IPS-20b (cell line): Measurements from ENCODE around the gene BCL7A.

Experiments
- H3K27ac ChIP-seq: one replicate; pipeline ENCODE4 v1.5.1; 2013; ENCODE audit warnings: low read length
- H3K27me3 ChIP-seq: 2 replicates; pipeline ENCODE4 v1.6.1; 2013; ENCODE audit warnings: mild to moderate bottlenecking, low read length, inconsistent platforms; ENCODE audit not compliant: insufficient read depth
- H3K36me3 ChIP-seq: 2 replicates; pipeline ENCODE4 v1.6.1; 2013; ENCODE audit warnings: low read depth, mild to moderate bottlenecking, inconsistent platforms, low read length, moderate library complexity; ENCODE audit not compliant: insufficient read depth
- H3K4me1 ChIP-seq: 2 replicates; pipeline ENCODE4 v1.6.1; 2013; ENCODE audit warnings: mild to moderate bottlenecking, control low read depth, inconsistent platforms, low read length, moderate library complexity; ENCODE audit not compliant: insufficient read depth
- H3K4me3 ChIP-seq: 2 replicates; pipeline ENCODE4 v1.5.1; 2013; ENCODE audit warnings: mild to moderate bottlenecking, low read length, inconsistent platforms
- H3K9ac ChIP-seq: 2 replicates; pipeline ENCODE4 v1.6.1; 2013; ENCODE audit warnings: low read depth, mild to moderate bottlenecking, inconsistent platforms, low read length, moderate library complexity
- H3K9me3 ChIP-seq: 2 replicates; pipeline ENCODE4 v1.6.1; 2013; ENCODE audit warnings: mild to moderate bottlenecking, low read depth, low read length, inconsistent platforms; ENCODE audit not compliant: insufficient read depth

BCL7A gene

DNA sequence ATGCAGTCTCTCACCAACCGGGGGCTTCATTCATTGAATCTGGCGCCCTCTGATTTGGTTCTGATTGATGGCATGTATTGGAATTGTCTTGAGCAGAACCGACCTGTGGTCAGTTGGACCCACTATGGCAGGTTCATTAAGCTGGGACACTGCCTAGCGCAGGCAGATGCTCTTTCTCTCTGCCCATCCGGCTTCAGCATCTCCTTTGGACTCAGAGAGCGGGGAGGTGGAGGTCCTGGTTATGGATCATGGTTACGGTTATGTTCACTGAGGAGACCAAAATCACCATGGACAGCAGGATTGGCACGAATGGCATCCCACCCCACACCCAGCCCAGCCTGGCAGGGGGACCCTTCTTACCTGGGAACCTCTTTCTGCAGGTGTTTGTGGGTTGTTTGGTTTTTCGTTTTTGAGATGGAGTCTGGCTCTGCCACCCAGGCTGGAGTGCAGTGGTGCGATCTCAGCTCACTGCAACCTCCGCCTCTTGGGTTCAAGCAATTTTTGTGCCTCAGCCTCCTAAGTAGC is 16.4 kb upstream of the BCL7A start:
- Histone ChIP-seq H3K9me3 (no peaks in the 10 kb centered on the region), H3K4me1 (no peaks in the 10 kb centered on the region), H3K27ac (no peak overlapping the region), H3K27me3 (no peaks in the 10 kb centered on the region), H3K4me3 (no peak overlapping the region), H3K36me3 (no peaks in the 10 kb centered on the region), H3K9ac (no peak overlapping the region)

DNA sequence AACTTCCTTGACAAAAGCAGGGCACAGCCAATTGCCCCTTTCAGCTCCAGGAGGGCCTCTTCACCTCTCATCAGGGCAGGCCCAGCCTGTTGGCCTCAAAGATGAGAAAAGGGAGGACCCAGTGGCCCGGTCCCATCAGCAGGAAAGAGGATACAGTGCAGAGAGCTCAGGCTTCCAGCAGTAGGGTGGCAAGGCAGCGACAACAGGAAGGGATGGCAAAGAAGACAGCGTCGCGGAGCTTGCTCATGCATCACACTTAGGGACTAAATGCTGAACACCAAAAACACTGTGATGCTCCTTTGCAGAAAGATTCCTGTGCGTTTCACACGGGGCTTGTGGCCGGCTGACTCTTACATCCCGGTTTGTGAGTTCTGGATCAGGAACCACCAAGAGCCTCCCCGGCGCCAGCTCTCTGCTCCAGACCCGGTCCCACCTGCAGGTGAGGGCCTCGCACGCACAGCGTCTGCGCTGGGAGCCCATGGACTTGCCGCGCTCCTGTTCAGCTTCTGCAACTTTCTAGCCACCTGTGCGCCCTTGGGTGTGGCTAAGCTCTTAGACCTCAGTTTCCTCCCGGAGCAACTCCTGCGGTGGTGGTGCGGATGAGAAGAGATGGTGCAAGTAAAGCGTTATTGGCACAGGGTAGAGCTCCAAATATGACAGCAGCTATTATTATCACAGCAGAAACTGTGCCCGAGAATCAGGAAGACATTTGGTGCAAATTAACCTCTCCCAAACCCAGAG is 15.3 kb upstream of the BCL7A start:
- Histone ChIP-seq H3K27me3 (no peaks in the 10 kb centered on the region), H3K27ac (no peak overlapping the region), H3K4me1 (no peaks in the 10 kb centered on the region), H3K4me3 (no peak overlapping the region), H3K9me3 (no peaks in the 10 kb centered on the region), H3K36me3 (no peaks in the 10 kb centered on the region), H3K9ac (no peak overlapping the region)

DNA sequence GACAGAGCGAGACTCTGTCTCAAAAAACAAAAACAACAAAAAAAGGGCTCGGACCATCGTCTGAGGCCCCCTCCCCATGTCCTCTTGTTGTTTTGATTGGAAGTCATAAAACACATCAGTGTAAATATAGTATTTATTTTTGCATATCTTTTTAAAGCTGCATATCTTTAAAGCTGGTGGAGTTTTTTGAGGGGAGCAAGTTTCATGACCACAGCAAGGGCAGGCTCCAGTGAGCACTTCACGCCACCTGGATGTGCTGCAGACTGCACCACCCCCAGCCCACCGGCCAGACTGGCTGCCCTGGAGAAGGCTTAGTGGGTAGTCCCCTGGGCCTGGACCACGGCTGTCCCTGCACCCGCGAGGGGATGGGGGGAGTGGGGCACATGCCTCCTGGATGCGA is 11.9 kb upstream of the BCL7A start:
- no peaks in the 10 kb centered on the region for H3K9me3 ChIP-seq
- H3K27ac ChIP-seq: no peak overlapping the region
- no peaks in the 10 kb centered on the region for H3K36me3 ChIP-seq
- H3K4me3 ChIP-seq: no peak overlapping the region
- H3K4me1 ChIP-seq: no peaks in the 10 kb centered on the region
- no peaks in the 10 kb centered on the region for H3K27me3 ChIP-seq
- no peak overlapping the region for H3K9ac ChIP-seq

DNA sequence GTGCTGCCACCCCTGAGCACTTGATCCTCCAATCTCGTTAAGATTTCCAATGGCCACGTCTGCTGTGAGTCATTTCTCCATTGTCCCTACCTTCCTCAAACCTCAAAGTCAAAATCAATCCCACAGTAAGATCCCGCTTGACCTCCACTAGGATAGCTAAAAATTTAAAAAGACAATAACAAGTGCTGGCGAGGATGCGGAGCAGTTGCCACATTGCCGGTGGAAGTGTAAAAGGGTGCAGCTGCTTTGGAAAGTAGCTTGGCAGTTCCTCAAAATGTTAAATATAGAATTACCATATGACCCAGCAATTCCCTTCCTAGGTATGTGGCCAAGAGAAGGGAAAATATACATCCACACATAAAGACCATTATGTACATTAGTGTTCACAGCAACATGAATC is 9.5 kb upstream of the BCL7A start:
- Histone ChIP-seq H3K36me3 (no peaks in the 10 kb centered on the region), H3K9ac (no peak overlapping the region), H3K27me3 (no peaks in the 10 kb centered on the region), H3K4me3 (no peak overlapping the region), H3K4me1 (no peaks in the 10 kb centered on the region), H3K27ac (no peak overlapping the region), H3K9me3 (no peaks in the 10 kb centered on the region)

DNA sequence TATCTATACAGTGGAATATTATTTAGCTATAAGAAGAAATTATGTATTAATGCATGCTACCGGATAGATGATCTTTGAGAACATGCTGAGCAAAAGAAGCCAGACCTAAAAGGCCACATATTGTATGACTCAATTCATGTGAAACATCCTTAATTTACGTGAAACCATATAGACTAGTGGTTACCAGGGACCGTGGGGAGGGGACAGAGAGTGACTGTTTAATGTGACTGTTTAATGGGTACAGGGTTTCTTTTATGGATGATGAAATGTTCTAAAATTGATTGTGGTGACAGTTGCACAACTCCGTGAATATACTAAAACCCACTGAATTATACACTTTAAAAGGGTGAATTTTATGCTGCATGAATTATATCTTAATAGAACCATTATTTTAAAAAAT is 8.5 kb upstream of the BCL7A start:
- H3K27me3 ChIP-seq: no peaks in the 10 kb centered on the region
- H3K4me1 ChIP-seq: no peaks in the 10 kb centered on the region
- no peak overlapping the region for H3K9ac ChIP-seq
- no peaks in the 10 kb centered on the region for H3K9me3 ChIP-seq
- no peak overlapping the region for H3K4me3 ChIP-seq
- no peak overlapping the region for H3K27ac ChIP-seq
- no peaks in the 10 kb centered on the region for H3K36me3 ChIP-seq

DNA sequence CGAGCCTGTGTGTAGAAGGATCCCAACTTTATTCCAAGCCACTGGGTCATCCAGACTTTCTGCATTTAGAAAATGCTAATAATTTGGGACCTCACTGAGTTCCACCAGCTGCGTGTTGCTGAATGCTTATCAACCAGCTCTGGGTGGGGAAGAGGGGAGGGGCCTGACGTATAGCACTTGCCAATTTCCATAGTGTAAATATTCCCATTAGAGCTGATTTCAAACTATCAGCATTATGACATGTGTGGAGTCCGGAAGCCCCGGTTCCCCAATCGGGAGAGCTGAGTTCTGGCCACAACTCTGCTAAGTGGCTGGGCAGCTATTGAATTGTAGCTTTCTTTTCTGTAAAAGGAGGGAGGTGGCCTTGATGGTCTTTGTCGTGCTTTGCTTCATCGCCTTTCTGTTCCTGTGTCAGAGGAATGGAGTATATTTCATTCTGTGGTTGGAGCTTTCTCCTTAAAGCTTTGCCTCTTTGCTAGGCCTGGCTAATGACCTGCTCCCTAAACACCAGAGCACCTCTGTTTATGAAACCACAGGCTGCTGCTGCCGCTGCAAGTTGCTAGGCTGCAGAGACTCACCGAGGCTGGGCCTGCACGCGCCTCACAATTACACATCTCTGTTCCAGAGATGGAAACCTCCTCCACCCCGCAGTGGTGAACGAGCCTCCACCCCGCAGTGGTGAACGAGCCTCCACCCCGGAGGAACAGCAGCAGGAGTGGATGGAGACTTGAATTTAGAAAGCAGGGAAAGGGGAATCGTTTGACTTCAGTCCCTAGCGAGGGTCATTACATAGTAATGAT is 7.7 kb upstream of the BCL7A start:
- H3K27ac ChIP-seq: no peak overlapping the region
- peaks cover 3% of the 10 kb centered on the region; the same call in 1 of the 2 replicates for H3K27me3 ChIP-seq
- no peaks in the 10 kb centered on the region for H3K9me3 ChIP-seq
- H3K36me3 ChIP-seq: no peaks in the 10 kb centered on the region
- no peak overlapping the region for H3K4me3 ChIP-seq
- H3K9ac ChIP-seq: no peak overlapping the region
- no peaks in the 10 kb centered on the region for H3K4me1 ChIP-seq

DNA sequence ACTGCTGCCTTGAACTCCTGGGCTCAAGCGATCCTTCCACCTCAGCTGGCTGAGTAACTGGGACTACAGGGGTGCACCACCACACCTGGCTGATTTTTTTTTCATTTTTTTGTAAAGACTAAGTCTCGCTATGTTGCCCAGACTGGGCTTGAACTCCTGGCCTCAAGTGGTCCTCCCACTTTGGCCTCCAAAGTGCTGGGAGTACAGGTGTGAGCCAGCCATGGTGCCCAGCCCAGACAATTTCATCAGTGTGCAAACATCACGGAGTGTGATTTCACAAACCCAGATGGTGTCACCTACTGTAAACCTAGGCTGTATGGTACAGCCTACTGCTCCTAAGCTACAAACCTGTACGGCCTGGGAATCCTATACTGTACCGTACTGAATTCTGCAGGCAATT is 6.9 kb upstream of the BCL7A start:
- Histone ChIP-seq H3K4me1 (no peaks in the 10 kb centered on the region), H3K4me3 (no peak overlapping the region), H3K9ac (no peak overlapping the region), H3K36me3 (no peaks in the 10 kb centered on the region), H3K9me3 (no peaks in the 10 kb centered on the region), H3K27ac (no peak overlapping the region), H3K27me3 (peaks cover 8% of the 10 kb centered on the region)

DNA sequence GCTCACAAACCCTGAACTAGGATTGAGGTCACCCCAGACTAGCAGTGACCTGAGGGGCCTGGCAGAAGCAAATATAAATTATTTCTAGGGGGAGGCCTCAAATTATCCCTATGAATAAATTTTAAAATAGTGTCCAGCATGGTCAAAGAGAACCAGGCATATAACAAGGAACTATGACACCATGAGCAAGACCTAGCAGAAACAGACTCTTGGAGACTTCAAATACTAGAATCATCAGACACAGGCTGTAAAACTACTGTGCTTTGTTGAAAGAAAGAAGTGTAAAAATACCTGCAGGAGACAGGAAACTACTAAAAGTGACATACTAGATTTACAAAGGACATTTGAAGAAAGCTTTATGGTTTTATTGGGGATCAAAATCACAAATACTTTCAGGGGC is 3.2 kb upstream of the BCL7A start:
- Histone ChIP-seq H3K9me3 (no peaks in the 10 kb centered on the region), H3K4me3 (no peak overlapping the region), H3K27ac (no peak overlapping the region), H3K4me1 (no peaks in the 10 kb centered on the region), H3K9ac (no peak overlapping the region), H3K27me3 (peaks cover 32% of the 10 kb centered on the region), H3K36me3 (no peaks in the 10 kb centered on the region)

DNA sequence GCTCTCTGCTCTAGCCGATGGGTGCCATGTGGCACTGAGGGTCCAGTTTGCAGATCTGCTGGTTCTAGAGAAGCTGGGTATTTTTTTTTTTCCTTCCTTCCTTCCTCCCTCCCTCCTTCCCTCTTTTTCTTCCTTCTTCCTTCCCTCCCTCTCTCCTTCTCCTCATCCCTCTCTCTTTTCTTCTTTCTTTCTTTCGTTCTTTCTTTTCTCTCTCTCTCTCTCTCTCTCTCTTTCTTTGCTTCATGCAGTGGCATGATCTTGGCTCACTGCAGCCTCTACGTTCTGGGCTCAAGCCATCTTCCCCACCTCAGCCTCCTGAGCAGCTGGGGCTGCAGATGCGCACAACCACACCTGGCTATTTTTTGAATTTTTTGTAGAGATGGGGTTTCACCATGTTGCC is 2.7 kb upstream of the BCL7A start:
- Histone ChIP-seq H3K4me3 (no peak overlapping the region), H3K4me1 (peaks cover under 1% of the 10 kb centered on the region; the same call in 1 of the 2 replicates), H3K27me3 (peaks cover 37% of the 10 kb centered on the region), H3K27ac (no peak overlapping the region), H3K9me3 (no peaks in the 10 kb centered on the region), H3K9ac (no peak overlapping the region), H3K36me3 (no peaks in the 10 kb centered on the region)

DNA sequence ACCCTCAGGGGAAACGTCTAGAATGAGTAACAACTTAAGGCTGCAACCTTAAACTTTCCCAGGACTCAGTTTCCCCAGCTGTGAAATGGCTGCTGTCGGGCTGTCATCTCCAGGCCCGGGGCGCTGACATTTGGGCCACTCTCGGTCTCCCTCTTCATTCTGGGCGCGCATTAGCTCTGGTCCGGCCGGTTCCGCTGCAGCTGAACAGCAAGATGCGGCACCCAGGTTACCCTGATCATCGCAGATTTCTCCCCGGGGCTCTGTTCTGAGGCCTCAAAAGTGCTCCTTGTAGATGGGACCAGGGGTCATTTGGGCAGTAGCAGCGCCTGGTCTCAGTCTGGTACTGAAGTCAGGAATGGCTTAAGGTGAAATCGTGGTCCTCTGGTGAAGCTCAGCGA is 890 bp upstream of the BCL7A start:
- Histone ChIP-seq H3K27ac (no peak overlapping the region), H3K27me3 (peaks cover 40% of the 10 kb centered on the region), H3K9ac (peak overlapping the region; percentile 42; the same call in 1 of the 2 replicates), H3K36me3 (no peaks in the 10 kb centered on the region), H3K4me3 (peak overlapping the region; percentile 78), H3K4me1 (peaks cover 5% of the 10 kb centered on the region; the same call in 1 of the 2 replicates), H3K9me3 (no peaks in the 10 kb centered on the region)

DNA sequence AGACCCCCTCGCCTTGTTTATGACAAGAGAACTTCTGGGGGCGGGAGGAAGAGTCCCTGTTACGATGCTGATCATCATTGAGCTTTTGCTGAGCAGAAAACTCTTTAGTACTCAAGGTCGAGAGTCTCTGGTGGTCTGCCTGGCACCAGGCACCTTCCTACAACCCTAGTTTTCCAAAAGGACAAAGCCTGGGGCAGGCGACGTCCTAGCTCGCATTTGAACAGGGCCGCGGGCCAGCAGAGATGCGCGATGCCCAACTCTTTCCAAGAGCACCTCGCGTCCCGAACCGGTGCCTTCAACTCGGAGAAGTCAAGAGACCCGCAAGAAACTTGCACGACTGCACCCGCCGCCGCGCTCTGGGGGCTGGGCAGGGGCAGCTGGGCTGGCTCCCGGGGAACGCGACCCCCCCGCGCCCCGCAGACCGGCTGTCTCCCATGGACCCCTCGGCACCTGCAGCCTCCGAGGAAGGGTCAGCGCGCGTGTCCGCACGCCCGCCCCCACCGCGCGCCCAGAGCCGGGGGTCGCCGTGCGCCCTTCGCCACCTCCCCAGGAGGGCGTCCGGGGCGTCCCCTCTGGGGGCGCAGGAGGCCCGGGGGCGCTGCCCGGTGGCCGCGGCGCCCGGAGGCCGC is 377 bp upstream of the BCL7A start:
- Histone ChIP-seq H3K36me3 (no peaks in the 10 kb centered on the region), H3K9ac (peak overlapping the region; percentile 42; the same call in 1 of the 2 replicates), H3K27ac (no peak overlapping the region), H3K4me1 (peaks cover 5% of the 10 kb centered on the region; the same call in 1 of the 2 replicates), H3K4me3 (peak overlapping the region; percentile 78), H3K27me3 (peaks cover 40% of the 10 kb centered on the region), H3K9me3 (no peaks in the 10 kb centered on the region)
